ENCODE results near the gene CHSY3. TPM values are rescaled to one million over a fixed set of nuclear protein-coding genes. Genes with fewer than 3 reads are reported as not detected.

CHSY3 gene
- total RNA-seq, 1 donor from 2014 or later = 9.4 TPM

DNA sequence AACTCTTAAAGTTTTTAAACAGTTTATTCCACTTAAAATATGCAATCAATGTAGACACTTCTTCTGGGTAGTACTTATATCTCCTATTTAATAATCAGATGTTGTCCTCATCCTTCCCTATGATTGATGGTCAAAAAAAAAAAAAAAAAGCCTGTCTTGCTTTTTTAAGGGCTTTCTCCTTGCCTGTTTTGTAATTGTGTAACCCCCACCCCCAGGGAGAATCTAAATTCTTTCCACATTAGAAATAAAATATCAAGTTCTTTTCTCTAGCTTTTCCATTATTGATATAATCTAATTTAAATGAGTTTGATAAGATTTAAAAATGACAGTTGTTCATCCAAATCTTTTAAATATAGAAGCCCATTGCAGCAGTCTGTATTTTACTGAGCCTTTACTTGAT is 119.7 kb downstream of the CHSY3 start:
- Histone ChIP-seq H3K4me1 (ENCODE audit: insufficient read depth, low read length) (no peaks in the 10 kb centered on the region), H3K9me3 (ENCODE audit: insufficient read depth, low read depth, low read length) (no peaks in the 10 kb centered on the region), H3K27ac (ENCODE audit: low read depth, low read length) (no peak overlapping the region), H4K20me1 (ENCODE audit: insufficient read depth, low read length) (no peaks in the 10 kb centered on the region), H3K36me3 (ENCODE audit: insufficient read depth, low read length) (no peaks in the 10 kb centered on the region), H2AFZ (ENCODE audit: low read depth, low read length) (no peak overlapping the region), H3K4me2 (ENCODE audit: low read length) (no peak overlapping the region), H3K4me3 (ENCODE audit: insufficient read depth, low read depth, low read length) (no peak overlapping the region), H3K27me3 (ENCODE audit: insufficient read depth, low read length) (no peaks in the 10 kb centered on the region), H3K9ac (ENCODE audit: low read length) (no peak overlapping the region), H3K79me2 (ENCODE audit: insufficient read depth, low read length) (no peaks in the 10 kb centered on the region)
- FAIRE-seq (no peak), DNase-seq (ENCODE audit: low read depth) (no peak)
- no peaks in the 10 kb centered on the region for H3K9me3 Mint-ChIP-seq (ENCODE audit: unreplicated experiment)
- H3K4me3 Mint-ChIP-seq (ENCODE audit: unreplicated experiment) = no peak overlapping the region
- H3K27me3 Mint-ChIP-seq (ENCODE audit: low read depth, unreplicated experiment) = no peaks in the 10 kb centered on the region
- TF ChIP-seq, protein P1, sequence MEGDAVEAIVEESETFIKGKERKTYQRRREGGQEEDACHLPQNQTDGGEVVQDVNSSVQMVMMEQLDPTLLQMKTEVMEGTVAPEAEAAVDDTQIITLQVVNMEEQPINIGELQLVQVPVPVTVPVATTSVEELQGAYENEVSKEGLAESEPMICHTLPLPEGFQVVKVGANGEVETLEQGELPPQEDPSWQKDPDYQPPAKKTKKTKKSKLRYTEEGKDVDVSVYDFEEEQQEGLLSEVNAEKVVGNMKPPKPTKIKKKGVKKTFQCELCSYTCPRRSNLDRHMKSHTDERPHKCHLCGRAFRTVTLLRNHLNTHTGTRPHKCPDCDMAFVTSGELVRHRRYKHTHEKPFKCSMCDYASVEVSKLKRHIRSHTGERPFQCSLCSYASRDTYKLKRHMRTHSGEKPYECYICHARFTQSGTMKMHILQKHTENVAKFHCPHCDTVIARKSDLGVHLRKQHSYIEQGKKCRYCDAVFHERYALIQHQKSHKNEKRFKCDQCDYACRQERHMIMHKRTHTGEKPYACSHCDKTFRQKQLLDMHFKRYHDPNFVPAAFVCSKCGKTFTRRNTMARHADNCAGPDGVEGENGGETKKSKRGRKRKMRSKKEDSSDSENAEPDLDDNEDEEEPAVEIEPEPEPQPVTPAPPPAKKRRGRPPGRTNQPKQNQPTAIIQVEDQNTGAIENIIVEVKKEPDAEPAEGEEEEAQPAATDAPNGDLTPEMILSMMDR (IDR thresholded peaks at IDR 0.05; ENCODE audit: insufficient read depth, low read depth, low read length) = no peak
- no peak for TF ChIP-seq EZH2 (IDR thresholded peaks at IDR 0.05; ENCODE audit: insufficient read depth, low read length)
- H3K27ac Mint-ChIP-seq (ENCODE audit: unreplicated experiment) = no peak overlapping the region
- H3K4me1 Mint-ChIP-seq (ENCODE audit: low read depth, unreplicated experiment) = no peaks in the 10 kb centered on the region
- no peaks in the 10 kb centered on the region for H3K36me3 Mint-ChIP-seq (ENCODE audit: low read depth, unreplicated experiment)

DNA sequence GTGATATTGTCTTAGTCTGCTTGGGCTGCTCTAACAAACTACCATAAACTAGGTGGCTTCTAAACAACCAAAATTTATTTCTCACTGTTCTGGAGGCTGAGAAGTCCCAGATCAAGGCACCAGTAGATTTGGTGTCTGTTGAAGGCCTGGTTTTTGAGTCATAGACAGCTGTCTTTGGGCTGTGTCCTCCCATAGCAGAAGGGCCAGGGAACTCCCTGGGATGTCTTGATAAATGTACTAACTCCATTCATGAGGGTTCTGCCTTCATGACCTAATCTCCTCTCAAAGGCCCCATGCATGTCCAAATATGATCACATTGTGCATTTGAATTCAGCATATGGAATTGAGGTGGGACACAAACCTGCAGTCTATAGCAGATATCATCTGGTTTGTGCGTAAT is 121.2 kb downstream of the CHSY3 start:
- no peaks in the 10 kb centered on the region for H3K9me3 Mint-ChIP-seq (ENCODE audit: unreplicated experiment)
- H3K4me3 Mint-ChIP-seq (ENCODE audit: unreplicated experiment) = no peak overlapping the region
- H3K4me1 ChIP-seq (ENCODE audit: insufficient read depth, low read length) = no peaks in the 10 kb centered on the region
- no peak overlapping the region for H3K27ac Mint-ChIP-seq (ENCODE audit: unreplicated experiment)
- H3K9ac ChIP-seq (ENCODE audit: low read length) = no peak overlapping the region
- H3K27ac ChIP-seq (ENCODE audit: low read depth, low read length) = no peak overlapping the region
- H3K36me3 Mint-ChIP-seq (ENCODE audit: low read depth, unreplicated experiment) = no peaks in the 10 kb centered on the region
- no peak overlapping the region for H3K4me3 ChIP-seq (ENCODE audit: insufficient read depth, low read depth, low read length)
- no peaks in the 10 kb centered on the region for H3K27me3 Mint-ChIP-seq (ENCODE audit: low read depth, unreplicated experiment)
- no peaks in the 10 kb centered on the region for H3K27me3 ChIP-seq (ENCODE audit: insufficient read depth, low read length)
- H4K20me1 ChIP-seq (ENCODE audit: insufficient read depth, low read length) = no peaks in the 10 kb centered on the region
- no peaks in the 10 kb centered on the region for H3K9me3 ChIP-seq (ENCODE audit: insufficient read depth, low read depth, low read length)
- FAIRE-seq (no peak), DNase-seq (ENCODE audit: low read depth) (no peak)
- H2AFZ ChIP-seq (ENCODE audit: low read depth, low read length) = no peak overlapping the region
- H3K79me2 ChIP-seq (ENCODE audit: insufficient read depth, low read length) = no peaks in the 10 kb centered on the region
- no peak for TF ChIP-seq EZH2 (IDR thresholded peaks at IDR 0.05; ENCODE audit: insufficient read depth, low read length)
- TF ChIP-seq, protein P1 (IDR thresholded peaks at IDR 0.05; ENCODE audit: insufficient read depth, low read depth, low read length) = no peak
- H3K4me1 Mint-ChIP-seq (ENCODE audit: low read depth, unreplicated experiment) = no peaks in the 10 kb centered on the region
- no peak overlapping the region for H3K4me2 ChIP-seq (ENCODE audit: low read length)
- no peaks in the 10 kb centered on the region for H3K36me3 ChIP-seq (ENCODE audit: insufficient read depth, low read length)

DNA sequence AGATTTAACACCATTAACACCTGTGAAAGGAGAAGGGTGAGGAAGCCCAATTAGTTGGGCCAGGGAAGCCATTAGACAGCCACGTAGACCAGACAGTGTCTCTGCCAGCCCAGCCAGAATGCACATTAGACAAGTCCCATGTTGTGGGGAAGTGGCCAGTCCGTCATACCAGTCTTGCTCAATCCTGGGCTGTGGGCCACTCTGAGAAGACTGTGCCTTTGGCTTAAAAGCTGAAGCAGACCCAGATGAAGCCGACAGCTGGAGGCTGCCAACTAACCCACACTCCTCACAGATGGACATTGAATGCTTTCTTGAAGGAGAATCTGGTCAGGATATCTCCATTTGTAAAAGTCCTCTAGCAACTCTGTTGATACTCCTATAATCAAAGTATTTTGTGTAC is 128.5 kb downstream of the CHSY3 start:
- no peaks in the 10 kb centered on the region for H3K27me3 Mint-ChIP-seq (ENCODE audit: low read depth, unreplicated experiment)
- H3K27ac Mint-ChIP-seq (ENCODE audit: unreplicated experiment) = no peak overlapping the region
- DNase-seq (ENCODE audit: low read depth) = no peak
- H3K9me3 Mint-ChIP-seq (ENCODE audit: unreplicated experiment) = no peaks in the 10 kb centered on the region
- Histone ChIP-seq H3K27me3 (ENCODE audit: insufficient read depth, low read length) (no peaks in the 10 kb centered on the region), H3K9ac (ENCODE audit: low read length) (no peak overlapping the region), H3K4me3 (ENCODE audit: insufficient read depth, low read depth, low read length) (no peak overlapping the region), H4K20me1 (ENCODE audit: insufficient read depth, low read length) (no peaks in the 10 kb centered on the region), H3K4me2 (ENCODE audit: low read length) (no peak overlapping the region), H3K79me2 (ENCODE audit: insufficient read depth, low read length) (no peaks in the 10 kb centered on the region), H3K36me3 (ENCODE audit: insufficient read depth, low read length) (no peaks in the 10 kb centered on the region), H3K27ac (ENCODE audit: low read depth, low read length) (no peak overlapping the region), H3K4me1 (ENCODE audit: insufficient read depth, low read length) (no peaks in the 10 kb centered on the region), H3K9me3 (ENCODE audit: insufficient read depth, low read depth, low read length) (no peaks in the 10 kb centered on the region), H2AFZ (ENCODE audit: low read depth, low read length) (no peak overlapping the region)
- TF ChIP-seq, protein P1 (IDR thresholded peaks at IDR 0.05; ENCODE audit: insufficient read depth, low read depth, low read length) = no peak
- no peak for TF ChIP-seq EZH2 (IDR thresholded peaks at IDR 0.05; ENCODE audit: insufficient read depth, low read length)
- no peaks in the 10 kb centered on the region for H3K36me3 Mint-ChIP-seq (ENCODE audit: low read depth, unreplicated experiment)
- no peak for FAIRE-seq
- no peak overlapping the region for H3K4me3 Mint-ChIP-seq (ENCODE audit: unreplicated experiment)
- peaks cover 7% of the 10 kb centered on the region for H3K4me1 Mint-ChIP-seq (ENCODE audit: low read depth, unreplicated experiment)
